Lower lobe of right lung (tissue), 2 donors: Measurements from ENCODE around the gene GRIK4. TPM values are rescaled to one million over a fixed set of nuclear protein-coding genes. Genes with fewer than 3 reads are reported as not detected.
A peak's percentile ranks its signal among the peaks of the same experiment; 100 is the strongest.

ENCODE experiments used
- ATAC-seq, 2 donors: fragments of 200-7000 bp; cut with Tn5 transposase; one replicate each; pipeline ENCODE4 v1.9.1; 2020 to 2022; ENCODE audit warnings: mild to moderate bottlenecking in 2 of 2, moderate library complexity in 2 of 2
- DNase-seq: peaks from one replicate; pipeline ENCODE4 v3.0.0-alpha.2; 2020
- H3K27ac ChIP-seq: fragments of 200-600 bp; one replicate; pipeline ENCODE4 v1.8.0; 2022
- H3K27me3 ChIP-seq: fragments of 200-600 bp; one replicate; pipeline ENCODE4 v1.8.0; 2022; ENCODE audit warnings: low read depth
- H3K36me3 ChIP-seq: fragments of 200-600 bp; one replicate; pipeline ENCODE4 v1.8.0; 2022; ENCODE audit warnings: mild to moderate bottlenecking
- H3K4me1 ChIP-seq: fragments of 200-600 bp; one replicate; pipeline ENCODE4 v1.8.0; 2022
- H3K4me3 ChIP-seq: fragments of 200-600 bp; one replicate; pipeline ENCODE4 v1.8.0; 2022; ENCODE audit warnings: mild to moderate bottlenecking
- H3K9me3 ChIP-seq: fragments of 200-600 bp; one replicate; pipeline ENCODE4 v1.8.0; 2022
- intact Hi-C: fragments of 100-400 bp; cut with DNase I; formaldehyde crosslinking; loops from one replicate; pipeline ENCODE4 v1.11.0; 2022
- total RNA-seq: library from RNA; stranded (reverse); fragmentation: NEBNext Ultra II Directional; extraction: Animal tissue kit (Norgen Biotek cat#: 25700); gene quantifications from one replicate; pipeline ENCODE4 v1.2.1, GENCODE V29; 2021
- TF ChIP-seq, protein P1 (sequence below): fragments of 200-600 bp; IDR thresholded peaks from one replicate; pipeline ENCODE4 v1.8.0; 2022; ENCODE audit warnings: antibody characterized with exemption, mild to moderate bottlenecking
- donor health status: DM: no; HTN: yes; CAD: no; lungs with severe emphysema.

The GRIK4 gene
- total RNA-seq, 1 donor from 2014 or later: 2.2 TPM

- Histone ChIP-seq H3K4me3 (no peak overlapping the region), H3K4me1 (peaks cover 9% of the 10 kb centered on the region), H3K27ac (no peak overlapping the region), H3K9me3 (no peaks in the 10 kb centered on the region), H3K27me3 (peaks cover 8% of the 10 kb centered on the region), H3K36me3 (no peaks in the 10 kb centered on the region)
- TF ChIP-seq, protein P1, sequence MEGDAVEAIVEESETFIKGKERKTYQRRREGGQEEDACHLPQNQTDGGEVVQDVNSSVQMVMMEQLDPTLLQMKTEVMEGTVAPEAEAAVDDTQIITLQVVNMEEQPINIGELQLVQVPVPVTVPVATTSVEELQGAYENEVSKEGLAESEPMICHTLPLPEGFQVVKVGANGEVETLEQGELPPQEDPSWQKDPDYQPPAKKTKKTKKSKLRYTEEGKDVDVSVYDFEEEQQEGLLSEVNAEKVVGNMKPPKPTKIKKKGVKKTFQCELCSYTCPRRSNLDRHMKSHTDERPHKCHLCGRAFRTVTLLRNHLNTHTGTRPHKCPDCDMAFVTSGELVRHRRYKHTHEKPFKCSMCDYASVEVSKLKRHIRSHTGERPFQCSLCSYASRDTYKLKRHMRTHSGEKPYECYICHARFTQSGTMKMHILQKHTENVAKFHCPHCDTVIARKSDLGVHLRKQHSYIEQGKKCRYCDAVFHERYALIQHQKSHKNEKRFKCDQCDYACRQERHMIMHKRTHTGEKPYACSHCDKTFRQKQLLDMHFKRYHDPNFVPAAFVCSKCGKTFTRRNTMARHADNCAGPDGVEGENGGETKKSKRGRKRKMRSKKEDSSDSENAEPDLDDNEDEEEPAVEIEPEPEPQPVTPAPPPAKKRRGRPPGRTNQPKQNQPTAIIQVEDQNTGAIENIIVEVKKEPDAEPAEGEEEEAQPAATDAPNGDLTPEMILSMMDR: no peak
- DNase-seq (no peak), ATAC-seq (no peak)
- intact Hi-C loops: no loop called here
Measured at GRCh38 chr11:120988603-120989002, 477.1 kb downstream of the GRIK4 start.

GRCh38 chr11:120991830-120992686 lies 480.5 kb downstream of the GRIK4 start:
- TF ChIP-seq, protein P1: no peak
- Histone ChIP-seq H3K27me3 (no peaks in the 10 kb centered on the region), H3K9me3 (no peaks in the 10 kb centered on the region), H3K36me3 (no peaks in the 10 kb centered on the region), H3K4me3 (no peak overlapping the region), H3K27ac (no peak overlapping the region), H3K4me1 (no peaks in the 10 kb centered on the region)
- DNase-seq: no peak
- ATAC-seq: peak in 1 of 2 donors; percentile 21
- intact Hi-C loops: no loop called here

GRCh38 chr11:120994091-120994859 lies 482.7 kb downstream of the GRIK4 start:
- DNase-seq (no peak), ATAC-seq (no peak)
- Histone ChIP-seq H3K4me3 (no peak overlapping the region), H3K9me3 (no peaks in the 10 kb centered on the region), H3K36me3 (no peaks in the 10 kb centered on the region), H3K4me1 (no peaks in the 10 kb centered on the region), H3K27ac (no peak overlapping the region), H3K27me3 (no peaks in the 10 kb centered on the region)
- TF ChIP-seq, protein P1: no peak
- intact Hi-C loops: no loop called here

DNA sequence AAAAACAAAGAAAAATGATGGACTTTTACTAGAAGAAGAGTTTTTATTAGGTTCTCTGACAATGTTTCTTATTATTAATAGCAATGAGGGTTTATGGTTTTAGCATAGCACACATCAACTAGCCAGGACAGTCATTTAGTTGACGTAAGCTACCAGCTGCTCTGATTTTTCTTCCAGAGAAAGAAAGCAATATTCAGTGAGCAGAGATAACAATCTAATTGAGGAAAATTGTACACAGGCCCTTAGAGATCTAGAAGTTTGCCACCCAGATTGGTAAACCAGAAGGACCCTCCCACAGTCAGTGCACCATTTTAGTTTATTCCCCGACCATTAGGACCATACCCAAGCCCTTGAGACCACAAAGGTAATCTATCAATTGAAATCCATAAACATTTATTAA lies 483.6 kb downstream of the GRIK4 start:
- Histone ChIP-seq H3K36me3 (no peaks in the 10 kb centered on the region), H3K27me3 (no peaks in the 10 kb centered on the region), H3K4me1 (no peaks in the 10 kb centered on the region), H3K27ac (no peak overlapping the region), H3K9me3 (no peaks in the 10 kb centered on the region), H3K4me3 (no peak overlapping the region)
- ATAC-seq (no peak), DNase-seq (no peak)
- intact Hi-C loops: no loop called here
- TF ChIP-seq, protein P1: no peak

DNA sequence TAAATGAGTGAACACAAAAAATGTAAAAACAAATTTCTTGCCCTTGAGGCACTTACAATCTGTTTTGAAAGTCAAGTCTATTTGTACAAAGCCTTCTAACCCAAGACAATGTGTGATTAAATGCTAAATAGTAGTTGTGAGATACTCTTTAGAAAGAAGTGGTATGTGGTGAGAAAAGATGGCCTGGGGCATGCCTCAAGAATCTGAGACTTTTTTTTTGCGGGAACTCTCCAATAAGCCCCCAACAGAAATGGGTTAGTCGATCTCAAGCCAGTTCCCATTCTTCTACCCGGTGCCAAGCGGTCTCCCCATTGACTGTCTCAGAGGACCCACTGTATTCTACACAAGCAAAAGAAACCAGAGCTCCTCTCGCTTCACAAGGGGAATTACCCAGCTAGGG lies 485.4 kb downstream of the GRIK4 start:
- no peak for DNase-seq
- Histone ChIP-seq H3K27me3 (no peaks in the 10 kb centered on the region), H3K4me1 (no peaks in the 10 kb centered on the region), H3K4me3 (no peak overlapping the region), H3K36me3 (no peaks in the 10 kb centered on the region), H3K9me3 (no peaks in the 10 kb centered on the region), H3K27ac (no peak overlapping the region)
- intact Hi-C loops: no loop called here
- TF ChIP-seq, protein P1: no peak
- no peak for ATAC-seq
